Prostate gland (tissue), 2 donors: ENCODE measurements around the gene ADAMTS13.

ENCODE experiments used
- POLR2A ChIP-seq: fragments of 450-650 bp; IDR thresholded peaks from one replicate; pipeline ENCODE4 v1.6.1; 2016; ENCODE audit warnings: antibody characterized with exemption, mild to moderate bottlenecking
- POLR2AphosphoS5 ChIP-seq: sonication (generic); formaldehyde crosslinking; IDR thresholded peaks from one replicate; pipeline ENCODE4 v1.6.1; 2017; ENCODE audit warnings: antibody characterized with exemption
- TF ChIP-seq, protein P1 (sequence below), 4 experiments: fragments of 200-600 bp in 2 of 4; fragments of 450-650 bp in 2 of 4; sonication (generic) in 2 of 4; IDR thresholded peaks; 1 replicate in 3 of 4; 2 replicates in 1 of 4; pipeline ENCODE4 v1.5.1; 2016 to 2019; ENCODE audit warnings: antibody characterized with exemption in 4 of 4, mild to moderate bottlenecking in 2 of 4, moderate library complexity in 2 of 4

DNA sequence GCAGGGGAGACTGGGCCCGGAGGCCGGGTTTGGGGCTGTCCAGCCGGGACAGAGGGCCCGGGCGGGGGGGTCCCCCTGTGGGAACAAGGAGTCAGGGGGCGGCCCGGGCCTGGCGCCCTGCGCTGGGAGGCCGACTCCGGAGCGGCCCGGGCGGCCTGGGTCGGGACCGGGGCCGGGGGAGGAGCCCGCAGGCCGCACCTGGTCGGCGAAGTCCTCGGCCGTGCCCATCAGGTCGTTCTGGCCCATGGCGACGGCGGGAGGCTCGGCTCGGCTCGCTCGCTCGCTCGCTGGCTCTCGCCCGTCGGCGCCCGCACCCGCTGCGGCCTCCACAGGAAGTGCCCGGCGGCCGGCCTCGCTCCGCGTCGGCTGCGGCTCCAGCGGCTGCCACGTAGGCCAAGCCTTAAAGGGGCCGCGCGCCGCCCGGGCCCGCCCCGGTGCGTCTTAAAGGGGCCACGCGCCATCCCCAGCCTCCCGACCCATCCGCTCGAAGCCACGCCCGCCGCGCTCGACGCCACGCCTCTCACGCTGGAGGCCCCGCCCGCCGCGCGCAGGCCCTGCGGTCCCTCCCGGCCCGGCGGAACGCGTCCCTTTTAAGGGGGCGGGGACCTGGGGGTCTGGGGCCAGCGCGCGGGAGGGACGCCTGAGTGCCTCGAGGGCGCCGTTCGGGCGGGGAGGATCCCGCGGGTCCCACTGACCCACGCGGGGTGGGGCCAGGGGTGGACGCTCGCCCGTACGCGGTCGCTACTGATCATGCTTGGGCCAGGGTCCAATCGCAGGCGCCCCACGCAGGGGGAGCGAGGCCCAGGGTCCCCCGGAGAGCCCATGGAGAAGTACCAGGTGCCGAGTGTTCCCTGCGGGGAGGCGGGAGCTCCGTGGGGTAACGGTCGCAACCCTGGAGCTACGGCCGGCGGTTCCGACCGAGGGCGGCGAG lies 46.2 kb upstream of the ADAMTS13 start, which contains the start of the genes STKLD1 and SURF4:
- TF ChIP-seq, protein P1, sequence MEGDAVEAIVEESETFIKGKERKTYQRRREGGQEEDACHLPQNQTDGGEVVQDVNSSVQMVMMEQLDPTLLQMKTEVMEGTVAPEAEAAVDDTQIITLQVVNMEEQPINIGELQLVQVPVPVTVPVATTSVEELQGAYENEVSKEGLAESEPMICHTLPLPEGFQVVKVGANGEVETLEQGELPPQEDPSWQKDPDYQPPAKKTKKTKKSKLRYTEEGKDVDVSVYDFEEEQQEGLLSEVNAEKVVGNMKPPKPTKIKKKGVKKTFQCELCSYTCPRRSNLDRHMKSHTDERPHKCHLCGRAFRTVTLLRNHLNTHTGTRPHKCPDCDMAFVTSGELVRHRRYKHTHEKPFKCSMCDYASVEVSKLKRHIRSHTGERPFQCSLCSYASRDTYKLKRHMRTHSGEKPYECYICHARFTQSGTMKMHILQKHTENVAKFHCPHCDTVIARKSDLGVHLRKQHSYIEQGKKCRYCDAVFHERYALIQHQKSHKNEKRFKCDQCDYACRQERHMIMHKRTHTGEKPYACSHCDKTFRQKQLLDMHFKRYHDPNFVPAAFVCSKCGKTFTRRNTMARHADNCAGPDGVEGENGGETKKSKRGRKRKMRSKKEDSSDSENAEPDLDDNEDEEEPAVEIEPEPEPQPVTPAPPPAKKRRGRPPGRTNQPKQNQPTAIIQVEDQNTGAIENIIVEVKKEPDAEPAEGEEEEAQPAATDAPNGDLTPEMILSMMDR (IDR thresholded peaks at IDR 0.05), result peak in 2 of 4 experiments; percentile 42 to 56
- TF ChIP-seq POLR2A (peak; percentile 90), POLR2AphosphoS5 (peak; percentile 54)
